ENCODE data around the gene CGB1.
"Not testable (repeated sequence)": the region's sequence is repeated elsewhere in the genome, so short reads cannot be mapped to it uniquely, and the experiment has no call there.

DNA sequence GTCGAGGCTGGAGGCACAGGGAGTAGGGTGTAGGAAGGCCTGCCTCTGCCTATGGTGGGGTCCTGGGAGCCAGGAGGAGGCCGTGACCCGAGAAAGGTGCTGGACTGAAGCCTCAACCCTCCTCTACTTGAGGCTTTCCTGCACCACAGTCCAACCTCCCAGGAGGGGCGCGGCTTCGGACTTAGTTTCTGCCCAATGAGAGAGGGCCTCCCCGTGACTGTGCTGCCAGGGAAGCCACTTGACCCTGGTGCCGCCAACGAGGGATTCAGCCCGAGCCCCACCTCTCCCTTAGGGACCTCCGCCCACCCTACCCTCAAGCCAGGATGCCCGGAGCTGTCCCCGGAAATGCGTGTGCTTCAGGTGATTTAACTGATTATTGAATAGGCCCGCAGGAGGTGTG is 12.5 kb downstream of the CGB1 start, which contains the start of gene CGB3:
- not testable (repeated sequence) for TF ChIP-seq CTCF (IDR thresholded peaks at IDR 0.05; ENCODE audit: low read length); EZH2 (optimal IDR thresholded peaks at IDR 0.05; ENCODE audit: low read depth, low read length)
